GM19238 (cell line): ENCODE data around the gene PRKRA.
A peak's percentile ranks its signal among the peaks of the same experiment; 100 is the strongest.
"Not testable (repeated sequence)": the region's sequence is repeated elsewhere in the genome, so short reads cannot be mapped to it uniquely, and the experiment has no call there.

Experiments used
- DNase-seq: peaks from one replicate; pipeline ENCODE4 v3.0.0; 2011; ENCODE audit warnings: low spot score; ENCODE audit not compliant: insufficient read length

PRKRA gene

DNA sequence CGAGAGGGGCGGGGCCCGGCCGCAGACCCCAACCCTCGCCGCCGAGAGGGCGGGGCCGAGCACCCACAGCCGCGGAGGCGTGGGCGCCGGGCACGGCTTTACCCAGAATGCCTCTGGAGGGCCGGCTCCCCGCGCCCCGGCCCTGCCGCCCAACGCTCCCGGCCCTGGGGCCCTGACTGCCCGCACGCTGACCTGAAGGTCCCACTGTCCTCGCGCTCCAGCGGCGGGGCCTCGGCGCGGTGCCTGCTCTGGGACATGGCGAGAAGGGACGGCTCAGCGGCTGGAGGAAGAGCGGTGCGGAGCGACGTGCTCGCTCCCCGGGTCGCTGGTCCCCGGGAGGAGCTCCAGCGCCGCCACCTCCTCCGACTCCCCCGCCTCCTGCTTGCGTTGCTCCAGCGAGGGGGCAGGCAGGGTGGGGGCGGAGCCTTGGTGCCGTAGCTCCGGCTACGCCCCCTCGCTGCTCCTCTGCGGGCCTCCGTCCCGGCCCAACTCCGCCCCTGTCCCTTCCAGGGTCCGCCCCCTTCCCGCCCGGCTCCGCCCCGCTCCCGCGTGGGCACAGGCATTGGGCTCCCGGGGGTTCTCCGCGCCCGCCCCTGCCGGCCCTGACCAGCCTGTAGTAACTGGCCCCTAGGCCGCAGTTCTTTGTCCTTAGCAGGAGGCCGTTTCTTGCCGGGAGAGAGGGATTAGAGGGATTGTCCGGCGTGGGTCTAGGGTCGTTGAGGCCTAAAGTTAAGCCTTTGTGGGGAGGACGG, at the start of gene PRKRA, which contains the start of gene PJVK:
PRKRA (minus strand) TSS at position 402 of the 752 bp plus-strand sequence; CDS start at position 257, 145 bp downstream.
PJVK (plus strand) TSS at position 605 of the 752 bp plus-strand sequence. CDS start 2,032 bp downstream, outside the sequence.
- DNase-seq: peak; percentile 85

- DNase-seq: no peak
Observed at GRCh38 chr2:178499640-178500039, 48.7 kb upstream of the PRKRA start.

DNA sequence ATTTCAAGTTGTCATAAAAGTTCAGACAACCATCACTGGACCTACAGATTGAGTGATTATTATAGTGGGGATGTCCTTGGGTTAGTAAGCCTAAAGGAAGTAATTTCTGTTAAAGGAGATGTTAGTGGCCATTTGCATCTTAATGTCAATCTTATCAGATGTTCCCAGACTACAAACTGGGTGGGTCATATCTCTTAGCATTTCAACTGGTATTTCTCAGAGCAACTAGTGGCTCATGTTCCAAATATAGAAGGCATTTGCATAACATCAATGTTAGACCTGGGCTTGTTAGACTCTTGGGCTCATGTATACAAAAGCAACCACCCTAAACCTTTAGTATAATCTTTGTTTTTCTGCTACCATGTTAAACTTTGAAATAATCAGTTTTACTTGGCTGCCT, 47.2 kb upstream of the PRKRA start:
- no peak for DNase-seq

DNA sequence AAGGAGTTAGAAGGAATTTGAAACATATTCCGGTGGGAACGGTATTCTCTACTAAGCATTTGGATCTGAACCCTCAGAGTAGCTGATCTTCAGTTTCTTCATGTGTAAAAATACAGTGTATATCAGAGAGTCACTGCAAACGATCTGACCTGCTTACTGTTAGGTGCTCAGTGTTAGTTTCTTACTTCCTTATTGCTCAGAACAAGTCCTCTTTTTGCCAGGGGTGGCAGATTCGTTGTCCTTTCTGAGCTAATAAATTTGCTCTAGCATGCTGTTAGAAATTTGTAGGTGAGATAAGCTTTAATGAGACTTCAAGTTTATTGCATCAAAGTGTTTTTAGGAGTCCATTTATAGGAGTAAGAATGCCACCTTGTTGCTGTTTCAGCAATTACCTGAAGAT, 45.1 kb upstream of the PRKRA start:
- DNase-seq: no peak

DNA sequence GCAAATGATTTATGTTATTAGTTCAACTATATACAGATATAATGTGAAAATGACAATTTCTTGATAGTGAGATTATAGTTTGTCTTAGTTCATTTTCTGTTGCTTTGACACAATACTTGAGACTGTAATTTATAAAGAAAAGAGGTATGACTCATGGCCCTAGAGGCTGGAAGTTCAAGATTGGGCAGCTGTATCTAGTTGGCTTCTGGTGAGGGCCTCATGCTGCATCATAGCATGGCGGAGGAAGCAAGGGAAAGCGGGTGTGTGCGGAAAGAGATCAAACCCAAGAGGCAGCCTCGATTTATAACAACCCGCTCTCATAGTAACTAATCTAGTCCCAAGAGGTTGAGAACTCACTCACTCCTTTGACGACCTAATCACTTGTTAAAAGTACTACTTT, 40.6 kb upstream of the PRKRA start:
- DNase-seq: no peak

DNA sequence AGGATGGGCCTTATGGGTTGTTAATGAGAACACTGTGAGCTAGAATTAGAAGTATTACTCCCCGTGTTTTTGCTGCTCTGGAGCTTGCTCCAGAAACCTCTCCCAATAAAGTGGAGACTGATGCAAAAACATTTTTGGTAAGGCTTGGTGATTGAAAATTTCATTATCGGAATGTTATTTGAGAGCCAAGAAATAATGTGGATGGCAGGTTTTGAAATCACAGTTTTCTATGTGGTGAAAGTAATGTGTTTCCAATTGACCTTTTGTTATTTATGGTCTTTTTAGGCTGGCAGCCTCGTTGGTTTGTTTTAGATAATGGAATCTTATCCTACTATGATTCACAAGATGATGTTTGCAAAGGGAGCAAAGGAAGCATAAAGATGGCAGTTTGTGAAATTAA, 34.4 kb upstream of the PRKRA start:
- no peak for DNase-seq

- DNase-seq: no peak
Observed at GRCh38 chr2:178484245-178485041, 33.5 kb upstream of the PRKRA start.

DNA sequence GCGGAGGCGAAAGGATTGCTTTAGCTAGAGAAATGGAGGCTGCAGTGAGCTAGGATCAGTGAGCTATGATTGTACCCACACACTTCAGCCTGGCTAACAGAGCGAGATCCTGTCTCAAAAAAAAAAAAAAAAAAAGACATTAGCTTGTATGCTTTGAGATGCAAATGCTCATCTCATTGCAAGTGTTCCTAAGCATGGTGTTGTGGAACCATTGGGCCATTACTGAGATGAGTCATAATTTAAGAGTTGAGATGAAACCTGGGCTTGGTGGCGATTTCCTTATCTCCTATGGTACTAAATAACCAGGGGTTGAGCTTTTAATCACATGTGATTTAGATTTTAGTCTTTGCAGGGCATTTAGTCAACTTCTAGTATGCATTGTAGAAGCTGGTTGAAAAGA, 31.5 kb upstream of the PRKRA start:
- no peak for DNase-seq

- peak; percentile 75 for DNase-seq
Observed at GRCh38 chr2:178480227-178481181, 29.5 kb upstream of the PRKRA start, which contains the start of gene PLEKHA3. PLEKHA3 (plus strand) TSS chr2:178480457; CDS start chr2:178480870, 413 bp downstream.

GRCh38 chr2:178479758-178480226, 28.8 kb upstream of the PRKRA start:
- no peak for DNase-seq

DNA sequence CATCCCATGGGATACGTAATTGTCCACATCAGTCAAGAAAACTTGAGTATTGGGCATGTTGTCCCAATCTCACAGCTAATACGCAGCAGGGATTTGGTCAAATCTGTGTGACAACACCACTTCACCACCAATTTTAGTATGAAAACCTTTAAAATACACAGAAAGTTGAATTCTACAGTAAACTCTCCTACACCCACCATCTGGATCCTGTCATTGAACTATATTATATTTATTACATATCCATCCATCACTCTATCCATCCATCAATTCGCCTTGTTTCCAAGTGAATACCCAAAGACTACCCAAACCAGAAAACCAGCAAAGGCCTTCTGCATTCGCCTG, 28.3 kb upstream of the PRKRA start:
- no peak for DNase-seq

DNA sequence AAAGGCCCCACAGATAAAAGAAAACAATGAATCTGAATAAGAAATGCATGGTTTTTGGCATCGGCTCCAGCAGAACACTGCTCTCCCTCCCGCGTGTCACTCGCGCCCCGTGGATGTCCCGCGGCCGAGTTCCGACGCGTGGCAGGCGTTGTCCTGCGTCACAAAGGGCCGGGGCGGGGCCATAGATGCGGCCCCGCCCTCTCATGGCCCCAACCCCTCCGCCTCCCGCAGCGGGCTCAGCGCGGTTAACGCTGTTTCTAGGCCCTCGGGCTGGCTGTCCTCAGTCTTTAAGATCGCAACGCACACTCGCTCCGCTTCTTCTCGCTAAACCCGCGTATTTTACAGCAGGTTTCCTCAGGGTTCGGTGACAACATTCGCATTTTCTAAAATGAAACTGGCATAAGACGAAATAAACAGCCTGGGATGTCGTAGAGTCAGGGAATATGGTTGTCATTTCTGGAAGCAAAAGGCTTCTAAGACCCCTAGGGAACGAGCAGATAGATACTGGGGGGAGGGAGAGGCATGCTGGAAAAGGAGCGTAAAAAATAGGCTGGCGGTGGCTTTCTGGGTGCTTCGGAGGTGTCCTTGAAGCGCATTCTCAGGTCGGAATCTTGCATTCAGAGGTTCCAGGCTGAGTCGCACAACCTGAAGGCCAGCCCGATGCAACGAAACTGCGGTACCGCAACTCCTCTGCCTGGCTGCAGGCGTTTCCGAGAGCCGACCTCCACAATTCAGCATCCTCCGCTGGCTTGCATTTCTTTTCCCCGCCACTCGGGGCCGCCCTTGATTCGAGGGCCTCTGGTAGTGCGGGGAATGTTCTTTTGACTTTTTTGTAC, 27.7 kb upstream of the PRKRA start, which contains the start of gene FKBP7:
FKBP7 (minus strand) TSS at position 162 of the 836 bp plus-strand sequence; CDS start at position 61, 101 bp downstream.
- DNase-seq: peak; percentile 53

- DNase-seq: no peak
Observed at GRCh38 chr2:178478130-178478438, 27.1 kb upstream of the PRKRA start.

- DNase-seq: no peak
Observed at GRCh38 chr2:178477443-178478129, 26.6 kb upstream of the PRKRA start.

- DNase-seq: no peak
Observed at GRCh38 chr2:178476477-178476876, 25.5 kb upstream of the PRKRA start.

DNA sequence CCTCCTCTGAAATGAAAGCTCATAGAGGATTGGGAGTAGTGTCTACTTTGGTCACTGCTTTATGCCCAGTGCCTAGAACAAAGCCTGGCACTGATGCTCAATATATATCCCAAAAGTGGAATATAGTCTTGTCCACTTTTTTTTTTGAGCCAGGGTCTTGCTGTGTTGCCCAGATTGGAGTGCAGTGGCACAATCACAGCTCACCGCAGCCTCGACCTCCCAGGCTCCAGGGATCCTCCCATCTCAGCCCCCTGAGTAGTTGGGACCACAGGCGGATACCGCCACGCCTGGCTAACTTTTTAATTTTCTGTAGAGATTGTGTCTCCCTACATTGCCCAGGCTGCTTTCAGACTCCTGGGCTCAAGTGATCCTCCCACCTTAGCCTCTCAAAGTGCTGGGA, 23.6 kb upstream of the PRKRA start:
- DNase-seq: no peak

GRCh38 chr2:178473931-178474330, 23.0 kb upstream of the PRKRA start:
- no peak for DNase-seq

DNA sequence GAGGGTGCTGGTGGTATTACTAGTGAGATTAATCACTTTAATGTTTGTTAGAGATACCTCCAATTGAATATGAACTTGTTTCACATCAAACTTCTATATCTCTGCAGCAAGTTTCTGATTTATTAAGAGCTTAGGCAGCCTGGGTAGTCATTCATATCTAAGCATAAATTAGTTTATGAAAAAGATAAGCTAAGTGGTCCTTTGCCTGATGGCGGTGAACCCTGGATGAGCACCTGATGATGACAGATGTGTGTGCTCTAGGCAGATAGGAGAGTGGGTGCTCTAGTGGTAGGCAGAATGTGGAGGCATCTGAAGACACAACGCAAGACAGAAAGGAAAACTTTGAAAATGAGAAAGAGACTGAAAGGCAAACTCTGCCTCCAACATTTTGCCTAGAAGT, 22.4 kb upstream of the PRKRA start:
- no peak for DNase-seq

- not testable (repeated sequence) for DNase-seq
Observed at GRCh38 chr2:178471313-178471712, 20.3 kb upstream of the PRKRA start.
